Neural cell (in vitro differentiated cells): ENCODE measurements around the gene KIF23.

Source experiments
- CTCF ChIP-seq: fragments of 450-650 bp; IDR thresholded peaks from 2 replicates; pipeline ENCODE4 v1.5.1; 2014; ENCODE audit warnings: antibody characterized with exemption, mild to moderate bottlenecking, moderate library complexity; ENCODE audit not compliant: poor library complexity, severe bottlenecking
- EP300 ChIP-seq: fragments of 450-650 bp; conservative IDR thresholded peaks from 2 replicates; pipeline ENCODE4 v1.6.1; 2014; ENCODE audit warnings: antibody characterized with exemption, mild to moderate bottlenecking, moderate library complexity; ENCODE audit not compliant: poor library complexity, severe bottlenecking
- EZH2 ChIP-seq: fragments of 200-600, 300-800 bp; shearing (Covaris generic), sonication (generic); IDR thresholded peaks from 2 replicates; pipeline ENCODE4 v1.6.1; 2014; ENCODE audit warnings: antibody characterized with exemption, low read length, borderline replicate concordance, mild to moderate bottlenecking; ENCODE audit not compliant: insufficient read depth, poor library complexity, severe bottlenecking
- MXI1 ChIP-seq: fragments of 450-650 bp; conservative IDR thresholded peaks from 2 replicates; pipeline ENCODE4 v1.6.1; 2014; ENCODE audit warnings: antibody characterized with exemption, mild to moderate bottlenecking; ENCODE audit not compliant: poor library complexity, severe bottlenecking
- POLR2AphosphoS5 ChIP-seq: IDR thresholded peaks from 2 replicates; pipeline ENCODE4 v1.6.1; 2012
- RAD21 ChIP-seq: fragments of 450-650 bp; conservative IDR thresholded peaks from 2 replicates; pipeline ENCODE4 v1.6.1; 2014; ENCODE audit warnings: antibody characterized with exemption, mild to moderate bottlenecking, moderate library complexity
- REST ChIP-seq: IDR thresholded peaks from 2 replicates; pipeline ENCODE4 v1.6.1; 2012; ENCODE audit warnings: borderline replicate concordance
- SMC3 ChIP-seq: fragments of 450-650 bp; conservative IDR thresholded peaks from 2 replicates; pipeline ENCODE4 v1.6.1; 2014; ENCODE audit warnings: antibody characterized with exemption, mild to moderate bottlenecking, moderate library complexity; ENCODE audit not compliant: poor library complexity
- TAF1 ChIP-seq: IDR thresholded peaks from 2 replicates; pipeline ENCODE4 v1.6.1; 2012; ENCODE audit warnings: low read depth

- TF ChIP-seq CTCF = no peak
- TF ChIP-seq MXI1 = no peak
- no peak for TF ChIP-seq POLR2AphosphoS5
- TF ChIP-seq EZH2 = no peak
- TF ChIP-seq RAD21 = no peak
- no peak for TF ChIP-seq REST
- no peak for TF ChIP-seq EP300
- TF ChIP-seq TAF1 = no peak
- TF ChIP-seq SMC3 = no peak
These were observed 33.4 kb upstream of the KIF23 start for GRCh38 chr15:69380726-69381105.
